Astrocyte of the spinal cord (primary cell): ENCODE results near the gene CDC25A.

Experiments used
- DNase-seq: peaks from one replicate; pipeline ENCODE4 v3.0.0; 2011; ENCODE audit warnings: low read depth, low spot score
- H3K4me3 ChIP-seq: 2 replicates; pipeline ENCODE4 v1.5.1; 2011; ENCODE audit warnings: low read depth, mild to moderate bottlenecking, low read length, moderate library complexity
- CTCF ChIP-seq: IDR thresholded peaks from 2 replicates; pipeline ENCODE4 v1.5.1; 2012; ENCODE audit warnings: low read depth, mild to moderate bottlenecking, low read length, inconsistent platforms
- in situ Hi-C: cut with HindIII; loops from 2 replicates; pipeline ENCODE4 v1.10.0; 2017; ENCODE audit warnings: low sequenced_read_pairs

Gene CDC25A

GRCh38 chr3:48187579-48188265, 495 bp downstream of the CDC25A start:
- H3K4me3 ChIP-seq, result peak overlapping the region; percentile 81
- DNase-seq, result no peak
- no peak for TF ChIP-seq CTCF
- in situ Hi-C loops, result no loop called here

GRCh38 chr3:48187301-48187578, 977 bp downstream of the CDC25A start:
- TF ChIP-seq CTCF, result no peak
- no peak for DNase-seq
- in situ Hi-C loops, result no loop called here
- H3K4me3 ChIP-seq, result peak overlapping the region; percentile 81

- no peak for TF ChIP-seq CTCF
- DNase-seq, result peak; percentile 15
- in situ Hi-C loops, result no loop called here
- peak overlapping the region; percentile 81 for H3K4me3 ChIP-seq
Measured at GRCh38 chr3:48186631-48187300, 1.5 kb downstream of the CDC25A start.

GRCh38 chr3:48185129-48185528, 3.1 kb downstream of the CDC25A start:
- TF ChIP-seq CTCF, result no peak
- no peak for DNase-seq
- H3K4me3 ChIP-seq, result no peak overlapping the region
- in situ Hi-C loops, result no loop called here

GRCh38 chr3:48184299-48184698, 3.9 kb downstream of the CDC25A start:
- DNase-seq, result no peak
- H3K4me3 ChIP-seq, result no peak overlapping the region
- TF ChIP-seq CTCF, result no peak
- in situ Hi-C loops, result no loop called here

- no peak for DNase-seq
- in situ Hi-C loops, result no loop called here
- TF ChIP-seq CTCF, result no peak
- H3K4me3 ChIP-seq, result no peak overlapping the region
Measured at GRCh38 chr3:48180531-48181253, 7.5 kb downstream of the CDC25A start.
